Measurements from ENCODE around the gene CBARP. TPM values are rescaled to one million over a fixed set of nuclear protein-coding genes. Genes with fewer than 3 reads are reported as not detected.
A peak's percentile ranks its signal among the peaks of the same experiment; 100 is the strongest.

CBARP gene
- total and polyA plus RNA-seq, 2 of the 13 experiments (the other 11 are each of a cell fraction or from before 2014, with no cell fraction given), result 1.2 to 1.4 TPM

DNA sequence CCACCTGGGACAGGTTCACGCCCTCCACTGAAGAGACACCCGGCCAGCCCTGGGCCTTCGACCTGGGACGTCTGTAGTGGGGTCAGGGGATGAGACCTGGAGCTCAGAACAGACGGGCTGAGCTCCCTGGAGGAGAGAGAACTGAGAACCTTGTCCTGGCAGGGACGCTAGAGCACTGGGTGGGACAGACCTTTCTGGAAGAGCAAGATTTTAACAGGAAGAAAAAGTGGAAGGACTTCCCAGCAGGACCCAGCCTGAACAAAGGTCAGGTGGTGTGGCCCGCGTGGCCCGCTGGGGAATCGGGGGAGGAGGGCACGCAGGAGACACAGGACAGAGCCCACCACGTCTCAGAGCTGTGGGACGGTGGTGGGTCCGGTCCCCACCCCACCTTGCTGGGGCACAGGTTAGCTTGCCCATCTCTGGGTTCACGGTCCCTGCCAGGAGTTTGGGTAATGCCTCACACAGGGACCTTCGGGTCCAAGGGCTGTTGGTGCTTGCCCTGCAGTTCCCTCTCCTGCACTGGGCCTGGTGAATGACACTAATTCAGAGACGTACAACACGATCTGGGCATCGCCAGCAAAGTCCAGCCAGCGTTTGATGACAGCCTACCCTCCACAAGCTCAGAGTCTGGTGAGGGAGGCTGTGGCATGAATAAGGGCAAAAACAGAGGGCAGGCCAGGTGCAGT is 46.6 kb upstream of the CBARP start (continued):
- TF ChIP-seq, protein P1, sequence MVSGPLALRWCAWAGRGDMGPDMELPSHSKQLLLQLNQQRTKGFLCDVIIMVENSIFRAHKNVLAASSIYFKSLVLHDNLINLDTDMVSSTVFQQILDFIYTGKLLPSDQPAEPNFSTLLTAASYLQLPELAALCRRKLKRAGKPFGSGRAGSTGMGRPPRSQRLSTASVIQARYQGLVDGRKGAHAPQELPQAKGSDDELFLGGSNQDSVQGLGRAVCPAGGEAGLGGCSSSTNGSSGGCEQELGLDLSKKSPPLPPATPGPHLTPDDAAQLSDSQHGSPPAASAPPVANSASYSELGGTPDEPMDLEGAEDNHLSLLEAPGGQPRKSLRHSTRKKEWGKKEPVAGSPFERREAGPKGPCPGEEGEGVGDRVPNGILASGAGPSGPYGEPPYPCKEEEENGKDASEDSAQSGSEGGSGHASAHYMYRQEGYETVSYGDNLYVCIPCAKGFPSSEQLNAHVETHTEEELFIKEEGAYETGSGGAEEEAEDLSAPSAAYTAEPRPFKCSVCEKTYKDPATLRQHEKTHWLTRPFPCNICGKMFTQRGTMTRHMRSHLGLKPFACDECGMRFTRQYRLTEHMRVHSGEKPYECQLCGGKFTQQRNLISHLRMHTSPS (CRISPR knock-in tag; IDR thresholded peaks at IDR 0.05; ENCODE audit: low read depth), result peak; percentile 82
- TF ChIP-seq NCOA1 (CRISPR knock-in tag; IDR thresholded peaks at IDR 0.05) (no peak), PRMT3 (CRISPR knock-in tag; IDR thresholded peaks at IDR 0.05; ENCODE audit: borderline replicate concordance, low read depth) (no peak), PAWR (CRISPR knock-in tag; IDR thresholded peaks at IDR 0.05; ENCODE audit: borderline replicate concordance) (no peak), AHR (CRISPR knock-in tag; IDR thresholded peaks at IDR 0.05) (no peak), YY1 (IDR thresholded peaks at IDR 0.05; ENCODE audit: insufficient read depth, insufficient replicate concordance, low read depth, low read length) (no peak), ZBTB38 (CRISPR knock-in tag; IDR thresholded peaks at IDR 0.05) (no peak), POGZ (CRISPR knock-in tag; IDR thresholded peaks at IDR 0.05) (no peak), CENPX (CRISPR knock-in tag; IDR thresholded peaks at IDR 0.05) (no peak), FOXK1 (CRISPR knock-in tag; IDR thresholded peaks at IDR 0.05; ENCODE audit: borderline replicate concordance, low read depth) (no peak), NFIC (IDR thresholded peaks at IDR 0.05; ENCODE audit: low read length) (no peak), FOXM1 (CRISPR knock-in tag; IDR thresholded peaks at IDR 0.05) (no peak), ZNF543 (CRISPR knock-in tag; IDR thresholded peaks at IDR 0.05) (no peak; the same call in 1 of the 2 replicates), SP140L (CRISPR knock-in tag; IDR thresholded peaks at IDR 0.05; ENCODE audit: borderline replicate concordance) (no peak), ZNF33B (CRISPR knock-in tag; IDR thresholded peaks at IDR 0.05) (no peak), MBNL3 (CRISPR knock-in tag; conservative IDR thresholded peaks at IDR 0.05) (no peak), ZNF652 (CRISPR knock-in tag; IDR thresholded peaks at IDR 0.05; ENCODE audit: borderline replicate concordance, low read depth) (no peak), KAT8 (CRISPR knock-in tag; IDR thresholded peaks at IDR 0.05) (peak; percentile 33; the same call in 1 of the 2 replicates), ZNF777 (CRISPR knock-in tag; IDR thresholded peaks at IDR 0.05) (peak; percentile 68; the same call in 1 of the 2 replicates), ZNF773 (CRISPR knock-in tag; IDR thresholded peaks at IDR 0.05; ENCODE audit: borderline replicate concordance) (no peak)
- TF ChIP-seq, protein P2, sequence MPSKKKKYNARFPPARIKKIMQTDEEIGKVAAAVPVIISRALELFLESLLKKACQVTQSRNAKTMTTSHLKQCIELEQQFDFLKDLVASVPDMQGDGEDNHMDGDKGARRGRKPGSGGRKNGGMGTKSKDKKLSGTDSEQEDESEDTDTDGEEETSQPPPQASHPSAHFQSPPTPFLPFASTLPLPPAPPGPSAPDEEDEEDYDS (CRISPR knock-in tag; IDR thresholded peaks at IDR 0.05), result 0 out of 2 replicates have a peak, but pooled peaks have one; percentile 43
- TF ChIP-seq, protein P3, sequence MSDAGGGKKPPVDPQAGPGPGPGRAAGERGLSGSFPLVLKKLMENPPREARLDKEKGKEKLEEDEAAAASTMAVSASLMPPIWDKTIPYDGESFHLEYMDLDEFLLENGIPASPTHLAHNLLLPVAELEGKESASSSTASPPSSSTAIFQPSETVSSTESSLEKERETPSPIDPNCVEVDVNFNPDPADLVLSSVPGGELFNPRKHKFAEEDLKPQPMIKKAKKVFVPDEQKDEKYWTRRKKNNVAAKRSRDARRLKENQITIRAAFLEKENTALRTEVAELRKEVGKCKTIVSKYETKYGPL (CRISPR knock-in tag; IDR thresholded peaks at IDR 0.05), result no peak
- TF ChIP-seq, protein P4, sequence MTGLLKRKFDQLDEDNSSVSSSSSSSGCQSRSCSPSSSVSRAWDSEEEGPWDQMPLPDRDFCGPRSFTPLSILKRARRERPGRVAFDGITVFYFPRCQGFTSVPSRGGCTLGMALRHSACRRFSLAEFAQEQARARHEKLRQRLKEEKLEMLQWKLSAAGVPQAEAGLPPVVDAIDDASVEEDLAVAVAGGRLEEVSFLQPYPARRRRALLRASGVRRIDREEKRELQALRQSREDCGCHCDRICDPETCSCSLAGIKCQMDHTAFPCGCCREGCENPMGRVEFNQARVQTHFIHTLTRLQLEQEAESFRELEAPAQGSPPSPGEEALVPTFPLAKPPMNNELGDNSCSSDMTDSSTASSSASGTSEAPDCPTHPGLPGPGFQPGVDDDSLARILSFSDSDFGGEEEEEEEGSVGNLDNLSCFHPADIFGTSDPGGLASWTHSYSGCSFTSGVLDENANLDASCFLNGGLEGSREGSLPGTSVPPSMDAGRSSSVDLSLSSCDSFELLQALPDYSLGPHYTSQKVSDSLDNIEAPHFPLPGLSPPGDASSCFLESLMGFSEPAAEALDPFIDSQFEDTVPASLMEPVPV (CRISPR knock-in tag; IDR thresholded peaks at IDR 0.05), result no peak
